ENCODE data around the gene LRP1-AS.

LRP1-AS gene

GRCh38 chr12:57180321-57180989 lies 33.0 kb upstream of the LRP1-AS start:
- DNase-seq (ENCODE audit: low read depth): no peak

- DNase-seq (ENCODE audit: low read depth): no peak
Measured at GRCh38 chr12:57179331-57180086, 32.1 kb upstream of the LRP1-AS start.

GRCh38 chr12:57178213-57178612 lies 30.8 kb upstream of the LRP1-AS start:
- DNase-seq (ENCODE audit: low read depth): no peak

- DNase-seq (ENCODE audit: low read depth): no peak
Measured at GRCh38 chr12:57177354-57177753, 29.9 kb upstream of the LRP1-AS start.

GRCh38 chr12:57176846-57177245 lies 29.4 kb upstream of the LRP1-AS start:
- no peak for DNase-seq (ENCODE audit: low read depth)

- DNase-seq (ENCODE audit: low read depth): no peak
Measured at GRCh38 chr12:57176139-57176477, 28.7 kb upstream of the LRP1-AS start.

GRCh38 chr12:57175428-57176138 lies 28.2 kb upstream of the LRP1-AS start:
- peak; percentile 24 for DNase-seq (ENCODE audit: low read depth)

- DNase-seq (ENCODE audit: low read depth): no peak
Measured at GRCh38 chr12:57173683-57174082, 26.3 kb upstream of the LRP1-AS start.

- DNase-seq (ENCODE audit: low read depth): no peak
Measured at GRCh38 chr12:57173089-57173488, 25.7 kb upstream of the LRP1-AS start.

GRCh38 chr12:57171668-57172067 lies 24.2 kb upstream of the LRP1-AS start:
- no peak for DNase-seq (ENCODE audit: low read depth)

- no peak for DNase-seq (ENCODE audit: low read depth)
Measured at GRCh38 chr12:57170927-57171326, 23.5 kb upstream of the LRP1-AS start.

GRCh38 chr12:57170408-57170807 lies 23.0 kb upstream of the LRP1-AS start:
- no peak for DNase-seq (ENCODE audit: low read depth)

GRCh38 chr12:57169969-57170368 lies 22.6 kb upstream of the LRP1-AS start:
- DNase-seq (ENCODE audit: low read depth): no peak

- DNase-seq (ENCODE audit: low read depth): no peak
Measured at GRCh38 chr12:57169046-57169795, 21.8 kb upstream of the LRP1-AS start.

- DNase-seq (ENCODE audit: low read depth): no peak
Measured at GRCh38 chr12:57168058-57168457, 20.6 kb upstream of the LRP1-AS start.

GRCh38 chr12:57166971-57167371 lies 19.6 kb upstream of the LRP1-AS start:
- DNase-seq (ENCODE audit: low read depth): no peak

- DNase-seq (ENCODE audit: low read depth): no peak
Measured at GRCh38 chr12:57165741-57166140, 18.3 kb upstream of the LRP1-AS start.

- no peak for DNase-seq (ENCODE audit: low read depth)
Measured at GRCh38 chr12:57164966-57165625, 17.7 kb upstream of the LRP1-AS start.

- DNase-seq (ENCODE audit: low read depth): no peak
Measured at GRCh38 chr12:57164454-57164853, 17.0 kb upstream of the LRP1-AS start.

- no peak for DNase-seq (ENCODE audit: low read depth)
Measured at GRCh38 chr12:57162553-57163125, 15.2 kb upstream of the LRP1-AS start.

- DNase-seq (ENCODE audit: low read depth): no peak
Measured at GRCh38 chr12:57161491-57161890, 14.1 kb upstream of the LRP1-AS start.

GRCh38 chr12:57160741-57161140 lies 13.3 kb upstream of the LRP1-AS start:
- no peak for DNase-seq (ENCODE audit: low read depth)

Measured in stimulated activated CD8-positive, alpha-beta memory T cell treated with anti-CD3 and anti-CD28 coated beads, Interleukin-15, amount 100 ng/mL, for 24 hours (primary cell).